ENCODE results near the gene CCT2.

- TF ChIP-seq, protein P1, sequence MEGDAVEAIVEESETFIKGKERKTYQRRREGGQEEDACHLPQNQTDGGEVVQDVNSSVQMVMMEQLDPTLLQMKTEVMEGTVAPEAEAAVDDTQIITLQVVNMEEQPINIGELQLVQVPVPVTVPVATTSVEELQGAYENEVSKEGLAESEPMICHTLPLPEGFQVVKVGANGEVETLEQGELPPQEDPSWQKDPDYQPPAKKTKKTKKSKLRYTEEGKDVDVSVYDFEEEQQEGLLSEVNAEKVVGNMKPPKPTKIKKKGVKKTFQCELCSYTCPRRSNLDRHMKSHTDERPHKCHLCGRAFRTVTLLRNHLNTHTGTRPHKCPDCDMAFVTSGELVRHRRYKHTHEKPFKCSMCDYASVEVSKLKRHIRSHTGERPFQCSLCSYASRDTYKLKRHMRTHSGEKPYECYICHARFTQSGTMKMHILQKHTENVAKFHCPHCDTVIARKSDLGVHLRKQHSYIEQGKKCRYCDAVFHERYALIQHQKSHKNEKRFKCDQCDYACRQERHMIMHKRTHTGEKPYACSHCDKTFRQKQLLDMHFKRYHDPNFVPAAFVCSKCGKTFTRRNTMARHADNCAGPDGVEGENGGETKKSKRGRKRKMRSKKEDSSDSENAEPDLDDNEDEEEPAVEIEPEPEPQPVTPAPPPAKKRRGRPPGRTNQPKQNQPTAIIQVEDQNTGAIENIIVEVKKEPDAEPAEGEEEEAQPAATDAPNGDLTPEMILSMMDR (conservative IDR thresholded peaks at IDR 0.05; ENCODE audit: low read depth, low read length): 0 out of 2 replicates have a peak, but pooled peaks have one; percentile 17
- TF ChIP-seq POLR2A (IDR thresholded peaks at IDR 0.05; ENCODE audit: low read depth, low read length) (no peak), USF2 (IDR thresholded peaks at IDR 0.05; ENCODE audit: low read depth, low read length) (no peak), SMC3 (IDR thresholded peaks at IDR 0.05; ENCODE audit: low read depth, low read length) (no peak), RAD21 (IDR thresholded peaks at IDR 0.05; ENCODE audit: low read length) (no peak; the same call in 1 of the 2 replicates), MAFK (IDR thresholded peaks at IDR 0.05; ENCODE audit: low read depth, low read length) (no peak), RCOR1 (IDR thresholded peaks at IDR 0.05; ENCODE audit: insufficient replicate concordance, low read length) (no peak), BHLHE40 (IDR thresholded peaks at IDR 0.05; ENCODE audit: low read depth, low read length) (no peak), MXI1 (IDR thresholded peaks at IDR 0.05; ENCODE audit: borderline replicate concordance, low read depth, low read length) (no peak), MAZ (IDR thresholded peaks at IDR 0.05; ENCODE audit: borderline replicate concordance, low read depth, low read length) (no peak), CEBPB (IDR thresholded peaks at IDR 0.05; ENCODE audit: low read depth, low read length) (no peak), FOS (IDR thresholded peaks at IDR 0.05; ENCODE audit: low read depth, low read length) (no peak), RFX5 (IDR thresholded peaks at IDR 0.05; ENCODE audit: low read depth, low read length) (no peak)
- TF ChIP-seq, protein P2, sequence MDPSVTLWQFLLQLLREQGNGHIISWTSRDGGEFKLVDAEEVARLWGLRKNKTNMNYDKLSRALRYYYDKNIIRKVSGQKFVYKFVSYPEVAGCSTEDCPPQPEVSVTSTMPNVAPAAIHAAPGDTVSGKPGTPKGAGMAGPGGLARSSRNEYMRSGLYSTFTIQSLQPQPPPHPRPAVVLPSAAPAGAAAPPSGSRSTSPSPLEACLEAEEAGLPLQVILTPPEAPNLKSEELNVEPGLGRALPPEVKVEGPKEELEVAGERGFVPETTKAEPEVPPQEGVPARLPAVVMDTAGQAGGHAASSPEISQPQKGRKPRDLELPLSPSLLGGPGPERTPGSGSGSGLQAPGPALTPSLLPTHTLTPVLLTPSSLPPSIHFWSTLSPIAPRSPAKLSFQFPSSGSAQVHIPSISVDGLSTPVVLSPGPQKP (IDR thresholded peaks at IDR 0.05; ENCODE audit: borderline replicate concordance, low read depth, low read length): no peak
Observed at GRCh38 chr12:69633061-69633460, 47.8 kb downstream of the CCT2 start.
